IPS-18a (cell line): ENCODE results near the gene DAB2IP.

ENCODE experiments used
- H3K27ac ChIP-seq: one replicate; pipeline ENCODE4 v1.5.1; 2013; ENCODE audit warnings: low read length
- H3K27me3 ChIP-seq: one replicate; pipeline ENCODE4 v1.6.1; 2013; ENCODE audit warnings: mild to moderate bottlenecking, low read length; ENCODE audit not compliant: control insufficient read depth, insufficient read depth
- H3K36me3 ChIP-seq: one replicate; pipeline ENCODE4 v1.6.1; 2013; ENCODE audit warnings: low read depth, low read length; ENCODE audit not compliant: control insufficient read depth
- H3K4me1 ChIP-seq: one replicate; pipeline ENCODE4 v1.6.1; 2013; ENCODE audit warnings: low read depth, low read length; ENCODE audit not compliant: control insufficient read depth
- H3K4me3 ChIP-seq: one replicate; pipeline ENCODE4 v1.5.1; 2013; ENCODE audit warnings: low read length
- H3K9ac ChIP-seq: one replicate; pipeline ENCODE4 v1.6.1; 2013; ENCODE audit warnings: mild to moderate bottlenecking, low read length, moderate library complexity
- H3K9me3 ChIP-seq: one replicate; pipeline ENCODE4 v1.6.1; 2013; ENCODE audit warnings: low read depth, low read length; ENCODE audit not compliant: control insufficient read depth

Gene DAB2IP

DNA sequence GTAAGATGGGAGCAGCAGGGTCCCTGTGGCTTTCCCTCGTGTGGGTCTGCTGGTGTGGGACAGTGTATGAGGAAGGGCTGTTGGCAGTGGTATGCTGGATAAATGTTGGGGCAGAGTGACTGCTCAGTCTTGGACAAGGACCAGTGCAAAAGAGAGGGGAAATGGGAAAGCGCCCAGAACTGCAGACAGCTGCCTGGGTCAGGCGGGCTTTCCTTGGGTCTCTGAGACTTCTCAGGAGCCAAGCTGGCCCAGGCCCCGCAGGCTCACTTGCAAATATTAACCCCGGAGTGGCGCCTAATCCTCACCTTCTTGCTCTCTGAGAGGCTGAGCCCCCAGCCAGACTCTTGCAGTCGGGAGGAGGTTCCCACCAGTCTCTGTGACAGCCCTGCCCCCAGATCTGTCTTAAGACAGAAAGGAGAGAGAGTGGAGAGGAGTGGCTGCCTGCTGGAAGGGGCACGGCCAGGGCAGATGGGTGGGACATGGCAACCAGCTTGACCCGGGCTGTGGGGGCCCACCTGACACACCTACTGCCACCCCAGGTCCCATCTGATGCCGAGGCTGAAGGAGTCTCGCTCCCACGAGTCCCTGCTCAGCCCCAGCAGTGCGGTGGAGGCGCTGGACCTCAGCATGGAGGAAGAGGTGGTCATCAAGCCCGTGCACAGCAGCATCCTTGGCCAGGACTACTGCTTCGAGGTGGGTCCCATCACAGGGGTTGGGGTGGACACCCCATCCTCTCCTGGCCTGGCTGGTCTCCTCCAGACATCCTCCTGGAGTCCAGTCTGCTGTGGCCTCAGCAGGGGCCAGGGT, 105.2 kb downstream of the DAB2IP start:
- Histone ChIP-seq H3K4me3 (no peak overlapping the region), H3K27me3 (no peaks in the 10 kb centered on the region), H3K27ac (no peak overlapping the region), H3K36me3 (peaks cover 20% of the 10 kb centered on the region), H3K9ac (no peak overlapping the region), H3K4me1 (no peaks in the 10 kb centered on the region), H3K9me3 (no peaks in the 10 kb centered on the region)

DNA sequence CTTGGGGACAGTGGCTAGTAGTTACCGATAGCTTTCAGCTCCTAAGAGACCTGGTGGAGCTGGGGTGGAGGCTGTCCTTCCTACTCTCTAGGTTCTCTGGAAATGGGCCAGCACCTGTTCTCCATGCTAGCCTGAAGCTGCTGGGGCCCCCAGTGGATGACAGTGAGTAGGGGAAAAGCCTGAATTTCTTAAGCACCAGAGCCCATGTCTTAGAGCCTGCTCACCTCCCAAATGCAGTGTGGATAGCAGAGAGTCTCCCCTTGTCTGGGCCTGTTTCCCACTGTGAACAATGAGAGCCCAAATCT, 105.8 kb downstream of the DAB2IP start:
- peaks cover 20% of the 10 kb centered on the region for H3K36me3 ChIP-seq
- no peak overlapping the region for H3K4me3 ChIP-seq
- no peaks in the 10 kb centered on the region for H3K27me3 ChIP-seq
- no peaks in the 10 kb centered on the region for H3K4me1 ChIP-seq
- H3K9me3 ChIP-seq, result no peaks in the 10 kb centered on the region
- no peak overlapping the region for H3K9ac ChIP-seq
- no peak overlapping the region for H3K27ac ChIP-seq

DNA sequence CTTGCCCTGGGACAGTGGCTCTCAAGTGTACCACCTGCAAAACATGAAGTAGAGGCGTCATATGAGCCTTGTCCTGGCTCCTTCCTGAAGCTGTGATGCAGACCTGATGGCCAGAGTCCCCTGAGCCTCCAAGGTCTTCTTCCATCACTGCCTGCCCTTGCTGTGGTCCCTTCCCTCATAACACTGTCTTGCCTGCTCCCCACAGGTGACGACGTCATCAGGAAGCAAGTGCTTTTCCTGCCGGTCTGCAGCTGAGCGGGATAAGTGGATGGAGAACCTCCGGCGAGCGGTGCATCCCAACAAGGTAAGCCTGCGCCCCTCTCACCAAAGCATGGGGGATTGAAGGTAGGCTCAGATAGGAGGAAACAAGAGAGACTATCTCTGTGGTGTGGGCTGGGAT, 107.3 kb downstream of the DAB2IP start:
- H3K9ac ChIP-seq, result no peak overlapping the region
- H3K9me3 ChIP-seq, result no peaks in the 10 kb centered on the region
- H3K4me1 ChIP-seq, result no peaks in the 10 kb centered on the region
- no peak overlapping the region for H3K4me3 ChIP-seq
- H3K27ac ChIP-seq, result no peak overlapping the region
- H3K36me3 ChIP-seq, result peaks cover 20% of the 10 kb centered on the region
- no peaks in the 10 kb centered on the region for H3K27me3 ChIP-seq

DNA sequence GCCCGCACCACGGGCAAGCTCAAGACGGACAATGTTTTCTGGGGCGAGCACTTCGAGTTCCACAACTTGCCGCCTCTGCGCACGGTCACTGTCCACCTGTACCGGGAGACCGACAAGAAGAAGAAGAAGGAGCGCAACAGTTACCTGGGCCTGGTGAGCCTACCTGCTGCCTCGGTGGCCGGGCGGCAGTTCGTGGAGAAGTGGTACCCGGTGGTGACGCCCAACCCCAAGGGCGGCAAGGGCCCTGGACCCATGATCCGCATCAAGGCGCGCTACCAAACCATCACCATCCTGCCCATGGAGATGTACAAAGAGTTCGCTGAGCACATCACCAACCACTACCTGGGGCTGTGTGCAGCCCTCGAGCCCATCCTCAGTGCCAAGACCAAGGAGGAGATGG, 108.6 kb downstream of the DAB2IP start:
- Histone ChIP-seq H3K36me3 (peaks cover 27% of the 10 kb centered on the region), H3K27me3 (no peaks in the 10 kb centered on the region), H3K4me3 (no peak overlapping the region), H3K4me1 (no peaks in the 10 kb centered on the region), H3K27ac (no peak overlapping the region), H3K9me3 (no peaks in the 10 kb centered on the region), H3K9ac (no peak overlapping the region)

DNA sequence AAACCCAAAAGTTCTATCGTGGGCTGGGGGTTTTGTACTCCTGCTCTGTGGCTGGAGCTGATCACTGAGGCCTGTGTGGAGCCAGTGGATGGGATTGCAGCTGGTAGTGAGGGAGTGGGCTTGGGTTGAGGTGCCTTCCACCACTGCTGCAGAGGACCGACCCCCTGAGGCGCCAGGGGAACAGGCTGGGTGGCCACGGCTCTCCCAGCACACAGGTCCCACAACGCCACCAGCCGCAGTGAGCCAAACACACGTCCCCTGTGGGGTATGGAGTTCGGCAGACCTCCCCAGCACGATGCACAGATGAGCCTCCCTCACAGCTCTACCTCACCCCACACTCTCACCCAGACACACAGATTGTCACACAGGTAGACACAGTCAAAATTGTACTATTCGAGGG, 109.1 kb downstream of the DAB2IP start:
- Histone ChIP-seq H3K4me1 (no peaks in the 10 kb centered on the region), H3K36me3 (peaks cover 27% of the 10 kb centered on the region), H3K4me3 (no peak overlapping the region), H3K27ac (no peak overlapping the region), H3K9me3 (no peaks in the 10 kb centered on the region), H3K27me3 (no peaks in the 10 kb centered on the region), H3K9ac (no peak overlapping the region)

DNA sequence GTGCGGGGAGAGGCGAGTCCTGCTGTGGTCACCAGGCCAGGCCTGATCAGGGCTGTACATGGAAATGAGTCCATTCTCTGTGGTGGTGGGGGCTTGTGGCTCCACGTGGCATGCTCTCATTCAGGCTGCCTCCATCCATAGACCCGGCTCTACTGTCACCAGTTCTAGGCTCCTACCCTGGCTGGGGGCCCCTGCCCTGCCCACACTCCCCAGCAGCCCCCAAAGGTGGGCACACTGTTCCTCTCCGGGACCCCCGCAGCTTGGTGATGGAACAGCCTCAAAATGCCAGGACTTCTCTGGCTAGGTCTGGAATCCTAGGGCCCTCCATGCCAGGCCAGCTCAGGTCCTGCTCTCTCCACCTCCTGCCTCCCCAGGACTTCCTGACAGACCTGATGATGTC, 111.7 kb downstream of the DAB2IP start:
- no peaks in the 10 kb centered on the region for H3K27me3 ChIP-seq
- no peak overlapping the region for H3K9ac ChIP-seq
- H3K36me3 ChIP-seq, result peaks cover 30% of the 10 kb centered on the region
- no peak overlapping the region for H3K4me3 ChIP-seq
- no peak overlapping the region for H3K27ac ChIP-seq
- no peaks in the 10 kb centered on the region for H3K9me3 ChIP-seq
- H3K4me1 ChIP-seq, result no peaks in the 10 kb centered on the region

DNA sequence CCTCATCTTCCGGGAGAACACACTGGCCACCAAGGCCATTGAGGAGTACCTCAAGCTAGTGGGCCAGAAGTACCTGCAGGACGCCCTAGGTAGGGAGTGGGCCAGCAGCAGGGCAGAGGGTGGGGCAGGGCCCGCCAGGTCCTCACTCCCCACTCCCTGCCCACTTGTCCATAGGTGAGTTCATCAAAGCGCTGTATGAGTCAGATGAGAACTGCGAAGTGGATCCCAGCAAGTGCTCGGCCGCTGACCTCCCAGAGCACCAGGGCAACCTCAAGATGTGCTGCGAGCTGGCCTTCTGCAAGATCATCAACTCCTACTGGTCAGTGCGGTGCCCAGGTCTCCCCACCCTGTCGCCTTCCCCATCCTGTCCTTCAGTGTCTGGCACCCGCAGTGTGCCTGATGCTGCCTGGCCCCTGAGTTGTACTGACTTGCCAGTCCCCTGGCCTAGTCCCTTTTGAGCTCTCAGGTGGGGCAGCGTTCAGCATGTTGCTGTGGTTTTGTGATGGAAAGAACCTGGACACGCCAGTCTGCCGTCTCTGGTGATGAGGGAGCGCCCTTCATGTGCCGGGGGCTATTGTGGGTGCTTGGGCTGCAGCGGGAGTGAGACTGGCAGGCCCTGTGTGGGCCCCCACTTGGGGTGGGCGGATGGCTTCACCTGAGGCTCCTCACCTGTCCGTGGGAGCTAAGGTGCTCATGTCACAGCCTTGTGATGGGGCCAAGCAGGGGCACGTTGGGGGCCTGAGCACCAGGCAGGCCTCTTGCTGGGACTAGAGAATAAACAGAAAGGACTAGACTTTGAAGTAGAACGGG, 112.3 kb downstream of the DAB2IP start:
- H3K9ac ChIP-seq, result no peak overlapping the region
- H3K27me3 ChIP-seq, result no peaks in the 10 kb centered on the region
- H3K4me3 ChIP-seq, result no peak overlapping the region
- no peaks in the 10 kb centered on the region for H3K4me1 ChIP-seq
- peaks cover 35% of the 10 kb centered on the region for H3K36me3 ChIP-seq
- no peaks in the 10 kb centered on the region for H3K9me3 ChIP-seq
- H3K27ac ChIP-seq, result no peak overlapping the region

DNA sequence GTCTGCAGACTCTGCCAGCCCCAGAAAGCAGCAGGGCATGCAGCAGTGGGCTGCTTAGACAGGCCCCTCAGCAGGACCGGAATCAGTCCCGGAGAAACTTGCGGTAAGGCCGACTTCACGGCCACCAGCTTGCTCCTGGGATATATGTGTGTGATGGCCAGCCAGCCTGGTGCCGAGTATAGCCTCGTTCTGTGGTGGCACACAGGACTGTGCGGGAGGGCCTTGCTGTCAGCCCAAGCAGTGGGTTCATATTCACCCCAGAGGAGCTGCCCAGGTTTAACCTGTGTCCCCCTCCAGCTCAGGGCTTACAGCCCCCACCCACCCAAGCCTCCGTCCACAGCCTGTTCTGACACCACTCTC, 112.9 kb downstream of the DAB2IP start:
- Histone ChIP-seq H3K9me3 (no peaks in the 10 kb centered on the region), H3K4me3 (no peak overlapping the region), H3K27me3 (no peaks in the 10 kb centered on the region), H3K36me3 (peaks cover 38% of the 10 kb centered on the region), H3K9ac (no peak overlapping the region), H3K27ac (no peak overlapping the region), H3K4me1 (no peaks in the 10 kb centered on the region)

DNA sequence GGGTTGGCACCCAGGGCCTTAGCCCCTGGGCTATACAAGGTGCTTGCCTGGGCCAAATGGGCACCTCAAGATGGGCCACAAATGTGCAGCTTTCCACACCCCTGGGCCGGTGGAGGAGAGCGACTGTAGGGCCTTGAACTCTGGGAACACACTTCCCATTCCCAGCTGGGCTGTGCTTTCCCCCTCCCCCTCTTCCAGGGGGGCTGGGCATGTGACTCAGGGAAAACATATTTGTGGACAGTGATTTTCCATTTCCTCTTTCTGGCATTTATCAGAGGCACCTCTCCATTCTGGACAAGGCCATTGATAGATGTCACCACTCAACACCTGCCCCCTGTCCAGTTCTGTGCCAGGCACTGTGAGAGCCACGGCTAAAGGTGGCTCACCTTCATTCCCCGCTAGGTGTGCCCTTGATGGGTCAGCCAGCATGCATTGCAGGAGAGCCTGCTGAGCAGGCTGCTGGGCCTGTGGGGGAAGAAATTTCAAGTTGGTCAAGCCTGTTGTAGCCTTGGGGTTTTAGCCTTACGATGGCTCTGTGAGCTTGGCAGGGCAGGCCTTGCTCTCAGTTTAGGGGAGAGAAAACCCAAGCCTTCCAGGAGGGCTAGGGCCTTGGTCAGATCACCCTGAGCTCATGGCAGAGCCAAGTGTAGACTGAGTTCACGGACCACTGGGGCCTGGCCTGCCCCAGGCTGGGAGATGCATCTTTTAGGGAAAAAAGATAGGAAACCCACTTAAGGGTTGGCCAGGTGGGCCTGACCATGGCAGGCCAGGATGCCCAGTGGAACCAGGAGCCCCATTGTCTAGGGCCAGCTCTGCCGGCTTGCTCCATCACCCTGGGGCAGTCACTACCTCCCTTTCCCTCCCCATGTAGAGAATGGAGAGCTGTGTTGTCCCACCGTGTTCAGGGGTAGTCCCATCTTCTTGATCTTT, 113.9 kb downstream of the DAB2IP start:
- Histone ChIP-seq H3K36me3 (peaks cover 37% of the 10 kb centered on the region), H3K9ac (no peak overlapping the region)

DNA sequence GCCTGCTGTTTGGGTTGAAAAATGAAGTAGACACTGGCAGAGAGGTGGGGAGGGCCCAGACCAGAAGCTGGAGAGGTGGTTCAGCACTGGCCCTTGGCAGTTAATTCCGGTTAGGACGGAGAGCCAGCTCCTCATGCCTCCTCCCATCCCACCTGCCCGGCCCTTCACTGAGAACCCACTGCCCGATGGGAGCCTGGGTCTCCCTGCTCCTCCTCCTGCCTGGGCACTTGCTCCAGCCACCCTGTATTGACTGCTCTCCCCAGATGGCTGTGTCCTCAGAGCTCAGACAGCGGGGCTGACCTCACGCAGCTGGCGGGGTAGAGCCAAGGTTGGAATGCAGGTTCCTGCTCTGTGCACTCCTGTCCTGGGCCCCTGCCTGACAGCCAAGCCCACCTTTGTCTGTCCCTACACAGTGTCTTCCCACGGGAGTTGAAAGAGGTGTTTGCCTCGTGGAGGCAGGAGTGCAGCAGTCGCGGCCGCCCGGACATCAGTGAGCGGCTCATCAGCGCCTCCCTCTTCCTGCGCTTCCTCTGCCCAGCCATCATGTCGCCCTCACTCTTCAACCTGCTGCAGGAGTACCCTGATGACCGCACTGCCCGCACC, 114.7 kb downstream of the DAB2IP start:
- Histone ChIP-seq H3K27ac (no peak overlapping the region), H3K27me3 (no peaks in the 10 kb centered on the region), H3K4me3 (no peak overlapping the region), H3K9me3 (no peaks in the 10 kb centered on the region), H3K9ac (no peak overlapping the region), H3K36me3 (peaks cover 33% of the 10 kb centered on the region), H3K4me1 (no peaks in the 10 kb centered on the region)

More for the DNA sequence above, 113.9 kb downstream of the DAB2IP start:
- no peaks in the 10 kb centered on the region for H3K9me3 ChIP-seq
- no peaks in the 10 kb centered on the region for H3K4me1 ChIP-seq
- no peak overlapping the region for H3K27ac ChIP-seq
- no peaks in the 10 kb centered on the region for H3K27me3 ChIP-seq
- H3K4me3 ChIP-seq, result no peak overlapping the region

DNA sequence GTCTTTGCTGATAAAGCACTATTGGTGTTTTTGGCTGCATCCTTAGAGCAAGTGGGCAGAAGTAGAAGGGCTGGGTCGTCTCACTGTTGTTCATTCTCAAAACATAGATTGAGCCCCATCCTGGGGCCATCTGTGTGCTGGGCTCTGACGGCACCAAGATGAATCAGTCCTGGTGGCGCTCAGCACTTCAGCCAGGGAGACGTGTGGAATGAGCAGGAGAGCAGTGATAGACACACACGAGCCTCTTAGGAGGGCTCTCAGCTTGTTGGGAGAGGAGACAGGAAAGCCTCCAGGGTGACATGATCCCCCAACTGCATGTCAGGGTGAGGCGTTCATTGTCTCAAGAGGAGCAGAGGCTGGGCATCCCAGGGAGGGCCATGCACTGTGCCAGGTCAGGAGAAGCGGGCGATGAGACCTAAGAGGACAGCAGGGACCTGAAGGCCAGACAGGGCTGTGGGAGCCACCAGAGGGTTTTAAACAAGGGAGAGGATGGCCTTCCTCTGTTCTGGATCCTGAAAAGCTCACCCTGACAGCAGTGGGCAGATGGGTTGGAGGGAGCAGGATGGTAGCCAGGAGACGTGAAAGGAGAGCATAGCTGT, 115.8 kb downstream of the DAB2IP start:
- Histone ChIP-seq H3K4me1 (no peaks in the 10 kb centered on the region), H3K4me3 (no peak overlapping the region), H3K27ac (no peak overlapping the region), H3K27me3 (no peaks in the 10 kb centered on the region), H3K9ac (no peak overlapping the region), H3K36me3 (peaks cover 33% of the 10 kb centered on the region), H3K9me3 (no peaks in the 10 kb centered on the region)
